Omental fat pad (tissue), 4 donors: ENCODE measurements around the gene PFKL. TPM values are rescaled to one million over a fixed set of nuclear protein-coding genes. Genes with fewer than 3 reads are reported as not detected.

Experiments used
- ATAC-seq: fragments of 150-250 bp; one replicate; pipeline ENCODE4 v1.9.1; 2016; ENCODE audit warnings: mild to moderate bottlenecking, moderate library complexity; ENCODE audit not compliant: low FRiP score
- DNase-seq: peaks from one replicate; pipeline ENCODE4 v3.0.0-alpha.2; 2019; ENCODE audit warnings: low spot score
- CTCF ChIP-seq, 3 donors: fragments of 450-650 bp; IDR thresholded peaks; one replicate each; pipeline ENCODE4 v1.5.1; 2016 to 2017; ENCODE audit warnings: antibody characterized with exemption in 3 of 3, mild to moderate bottlenecking in 3 of 3, moderate library complexity in 2 of 3
- total RNA-seq, 4 donors: library from RNA; depleted of rRNA; stranded (reverse); fragments of >200 nt; gene quantifications; one replicate each; pipeline ENCODE4 v1.1.0, GENCODE V29; 2016

Gene PFKL
- total RNA-seq, 4 donors from 2014 or later, result 75.7 to 114 (median 104) TPM

GRCh38 chr21:44353191-44353970, 53.5 kb downstream of the PFKL start, which contains the start of gene TRPM2:
TRPM2 (plus strand) TSS chr21:44353621; CDS start chr21:44353701, 80 bp downstream.
- no peak for TF ChIP-seq CTCF (IDR thresholded peaks at IDR 0.05)
- ATAC-seq (no peak), DNase-seq (no peak)

GRCh38 chr21:44354001-44354405, 54.1 kb downstream of the PFKL start:
- no peak for TF ChIP-seq CTCF (IDR thresholded peaks at IDR 0.05)
- ATAC-seq, result no peak
- DNase-seq, result no peak

GRCh38 chr21:44354775-44355771, 55.2 kb downstream of the PFKL start:
- ATAC-seq, result no peak
- TF ChIP-seq CTCF (IDR thresholded peaks at IDR 0.05), result no peak
- DNase-seq, result no peak

DNA sequence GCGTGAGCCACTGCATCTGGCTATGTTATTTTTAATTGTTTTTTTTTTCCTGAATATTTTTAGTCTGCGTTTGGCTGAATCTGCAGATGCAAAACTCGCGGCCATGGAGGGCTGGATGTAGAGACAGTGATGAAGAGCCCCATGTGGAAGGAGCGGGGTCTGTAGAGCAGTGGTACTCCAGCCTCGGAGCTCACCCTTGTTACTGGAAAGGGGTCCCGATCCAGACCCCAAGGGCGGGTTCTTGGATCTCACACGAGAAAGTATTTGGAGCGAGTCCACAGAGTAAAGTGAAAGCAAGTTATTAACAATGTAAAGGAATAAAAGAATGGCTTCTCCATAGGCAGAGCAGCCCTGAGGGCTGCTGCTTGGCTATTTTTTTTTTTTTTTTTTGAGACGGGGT, 56.3 kb downstream of the PFKL start:
- ATAC-seq, result no peak
- DNase-seq, result no peak
- TF ChIP-seq CTCF (IDR thresholded peaks at IDR 0.05), result no peak

DNA sequence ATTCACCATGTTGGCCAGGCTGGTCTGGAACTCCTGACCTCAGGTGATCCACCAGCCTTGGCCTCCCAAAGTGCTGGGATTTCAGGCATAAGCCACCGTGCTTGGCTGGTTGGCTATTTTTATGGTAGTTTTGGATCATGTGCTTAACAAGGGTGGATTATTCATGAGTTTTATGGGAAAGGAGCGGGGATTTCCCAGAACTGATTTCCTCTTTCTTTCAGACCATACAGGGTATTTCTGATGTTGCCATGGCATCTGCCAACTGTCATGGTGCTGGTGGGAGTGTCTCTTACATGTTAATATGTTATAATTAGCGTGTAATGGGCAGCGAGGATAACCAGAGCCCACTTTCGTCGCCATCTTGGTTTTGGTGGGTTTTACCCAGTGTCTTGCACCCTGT, 56.8 kb downstream of the PFKL start:
- no peak for DNase-seq
- no peak for TF ChIP-seq CTCF (IDR thresholded peaks at IDR 0.05)
- ATAC-seq, result no peak

DNA sequence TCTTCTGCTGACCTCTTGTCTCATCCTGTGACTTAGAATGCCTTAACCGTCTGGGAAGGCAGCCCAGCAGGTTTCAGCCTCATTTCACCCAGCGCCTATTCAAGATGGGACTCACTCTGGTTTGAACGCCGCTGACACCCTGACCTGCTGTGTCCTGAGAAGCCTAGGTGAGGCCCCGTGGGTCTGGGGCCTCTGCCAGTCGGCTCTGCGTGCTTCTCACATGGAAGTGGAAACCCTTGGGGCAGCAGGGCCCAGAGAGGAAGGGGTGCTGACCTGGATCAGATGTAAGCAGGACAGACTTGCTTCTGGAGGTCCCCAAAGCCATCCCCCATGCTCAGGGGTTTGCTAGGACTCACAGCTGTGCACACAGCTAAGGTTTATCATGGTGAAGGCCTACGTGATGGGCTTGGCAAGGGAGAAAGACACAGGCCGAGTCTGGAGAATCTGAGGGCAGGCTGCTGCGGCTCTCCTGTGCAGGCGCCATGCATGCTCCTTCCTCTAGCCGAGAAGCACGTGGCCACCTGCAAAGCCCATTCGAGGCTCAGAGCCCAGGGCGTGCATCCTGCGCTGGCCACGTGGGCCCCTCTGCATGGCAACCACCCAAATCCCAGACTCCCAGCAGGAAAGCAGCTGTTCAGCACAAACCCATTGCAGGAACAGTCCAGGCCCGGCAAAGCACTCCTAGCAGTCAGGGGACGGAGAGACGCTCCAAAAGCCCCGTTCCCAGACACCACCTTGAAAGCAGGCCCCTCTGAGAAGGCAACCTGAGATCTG, 57.4 kb downstream of the PFKL start:
- no peak for TF ChIP-seq CTCF (IDR thresholded peaks at IDR 0.05)
- DNase-seq, result no peak
- ATAC-seq, result no peak
